MCF 10A (cell line): ENCODE measurements around the gene PPP1R14C. TPM values are rescaled to one million over a fixed set of nuclear protein-coding genes. Genes with fewer than 3 reads are reported as not detected.

ENCODE experiments used
- BruUV-seq: library from RNA; stranded (reverse); fragments of 400-500 nt; replicated peaks from 2 replicates; lab custom pipeline; 2021; lab: Mats Ljungman, UMichigan
- CTCF ChIA-PET: fragments of 300-600 bp; sonication (Branson Sonifier 250); formaldehyde crosslinking; extraction: SDS; loops from one replicate; lab custom pipeline; 2021; ENCODE audit warnings: antibody characterized with exemption, inconsistent platforms; lab: Yijun Ruan, JAX
- POLR2A ChIA-PET: fragments of 300-600, 350-650 bp; sonication (Branson Sonifier 250); formaldehyde crosslinking; extraction: SDS; loops from one replicate; lab custom pipeline; 2020; ENCODE audit warnings: antibody characterized with exemption, inconsistent platforms; lab: Yijun Ruan, JAX
- DNase-seq: peaks from one replicate; pipeline ENCODE4 v3.0.0-alpha.2; 2018; ENCODE audit not compliant: unreplicated experiment
- H3K27ac Mint-ChIP-seq: one replicate; pipeline ENCODE4 v1.8.0; 2022; ENCODE audit warnings: mild to moderate bottlenecking, low read depth, mixed read lengths; ENCODE audit not compliant: unreplicated experiment
- H3K27me3 Mint-ChIP-seq: one replicate; pipeline ENCODE4 v1.8.0; 2022; ENCODE audit warnings: mixed read lengths; ENCODE audit not compliant: insufficient read depth, unreplicated experiment
- H3K36me3 Mint-ChIP-seq: one replicate; pipeline ENCODE4 v1.8.0; 2022; ENCODE audit warnings: mild to moderate bottlenecking, moderate library complexity, mixed read lengths; ENCODE audit not compliant: insufficient read depth, unreplicated experiment
- H3K4me1 Mint-ChIP-seq: one replicate; pipeline ENCODE4 v1.8.0; 2022; ENCODE audit warnings: mixed read lengths; ENCODE audit not compliant: insufficient read depth, unreplicated experiment
- H3K4me3 Mint-ChIP-seq: one replicate; pipeline ENCODE4 v1.8.0; 2022; ENCODE audit warnings: mild to moderate bottlenecking, moderate library complexity, mixed read lengths; ENCODE audit not compliant: unreplicated experiment
- H3K9me3 Mint-ChIP-seq: one replicate; pipeline ENCODE4 v1.8.0; 2022; ENCODE audit warnings: mixed read lengths; ENCODE audit not compliant: unreplicated experiment
- intact Hi-C: fragments of 100-400 bp; cut with micrococcal nuclease; formaldehyde crosslinking; loops from 2 replicates; pipeline ENCODE4 v1.14.1; 2022
- total RNA-seq: library from RNA; stranded (reverse); gene quantifications from 2 replicates; pipeline ENCODE4 v1.2.3, GENCODE V29; 2022
- TF ChIP-seq, protein P1 (sequence below): fragments of 200-600 bp; IDR thresholded peaks from one replicate; pipeline ENCODE4 v1.8.0; 2022; ENCODE audit warnings: antibody characterized with exemption, mild to moderate bottlenecking; ENCODE audit not compliant: unreplicated experiment

The PPP1R14C gene
- total RNA-seq, 1 experiment from 2014 or later = 32.0 TPM

DNA sequence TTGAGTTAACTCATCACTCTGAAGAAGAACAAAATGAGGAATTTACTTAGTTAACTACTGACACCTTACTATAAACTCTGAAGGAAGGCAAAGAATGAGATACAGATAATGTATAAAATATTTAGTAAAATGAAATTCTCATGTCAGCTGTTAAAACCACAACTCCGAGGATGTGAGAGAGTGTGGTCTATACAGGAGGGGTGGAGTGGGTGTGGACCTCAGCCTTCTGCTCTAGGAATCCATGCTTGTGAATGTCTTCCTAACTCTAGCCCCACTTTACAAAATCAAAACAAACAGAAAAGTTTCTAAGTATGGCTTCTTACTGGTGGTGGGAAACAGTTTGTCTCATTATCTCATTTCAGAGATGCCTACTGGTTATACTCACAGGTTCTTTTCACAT is 14.2 kb downstream of the PPP1R14C start:
- DNase-seq = no peak
- Mint-ChIP-seq H3K4me3 (no peak overlapping the region), H3K36me3 (peaks cover 9% of the 10 kb centered on the region), H3K27ac (peak overlapping the region; percentile 66), H3K4me1 (peaks cover 37% of the 10 kb centered on the region), H3K27me3 (no peaks in the 10 kb centered on the region), H3K9me3 (no peaks in the 10 kb centered on the region)
- POLR2A ChIA-PET = interaction anchor here (0.7 to 6.7 kb wide), 12 partner anchors 8 to 140 kb away, joined by 3 to 140 read pairs (median 6); partner anchors contain the start of gene PPP1R14C
- no TSS peak for BruUV-seq
- TF ChIP-seq, protein P1, sequence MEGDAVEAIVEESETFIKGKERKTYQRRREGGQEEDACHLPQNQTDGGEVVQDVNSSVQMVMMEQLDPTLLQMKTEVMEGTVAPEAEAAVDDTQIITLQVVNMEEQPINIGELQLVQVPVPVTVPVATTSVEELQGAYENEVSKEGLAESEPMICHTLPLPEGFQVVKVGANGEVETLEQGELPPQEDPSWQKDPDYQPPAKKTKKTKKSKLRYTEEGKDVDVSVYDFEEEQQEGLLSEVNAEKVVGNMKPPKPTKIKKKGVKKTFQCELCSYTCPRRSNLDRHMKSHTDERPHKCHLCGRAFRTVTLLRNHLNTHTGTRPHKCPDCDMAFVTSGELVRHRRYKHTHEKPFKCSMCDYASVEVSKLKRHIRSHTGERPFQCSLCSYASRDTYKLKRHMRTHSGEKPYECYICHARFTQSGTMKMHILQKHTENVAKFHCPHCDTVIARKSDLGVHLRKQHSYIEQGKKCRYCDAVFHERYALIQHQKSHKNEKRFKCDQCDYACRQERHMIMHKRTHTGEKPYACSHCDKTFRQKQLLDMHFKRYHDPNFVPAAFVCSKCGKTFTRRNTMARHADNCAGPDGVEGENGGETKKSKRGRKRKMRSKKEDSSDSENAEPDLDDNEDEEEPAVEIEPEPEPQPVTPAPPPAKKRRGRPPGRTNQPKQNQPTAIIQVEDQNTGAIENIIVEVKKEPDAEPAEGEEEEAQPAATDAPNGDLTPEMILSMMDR = no peak
- CTCF ChIA-PET = interaction anchor here (0.6 to 1.0 kb wide), 3 partner anchors 12 to 1294 kb away, joined by 3 to 6 read pairs (median 4); no protein-coding TSS in a partner anchor
- intact Hi-C loops = no loop called here

DNA sequence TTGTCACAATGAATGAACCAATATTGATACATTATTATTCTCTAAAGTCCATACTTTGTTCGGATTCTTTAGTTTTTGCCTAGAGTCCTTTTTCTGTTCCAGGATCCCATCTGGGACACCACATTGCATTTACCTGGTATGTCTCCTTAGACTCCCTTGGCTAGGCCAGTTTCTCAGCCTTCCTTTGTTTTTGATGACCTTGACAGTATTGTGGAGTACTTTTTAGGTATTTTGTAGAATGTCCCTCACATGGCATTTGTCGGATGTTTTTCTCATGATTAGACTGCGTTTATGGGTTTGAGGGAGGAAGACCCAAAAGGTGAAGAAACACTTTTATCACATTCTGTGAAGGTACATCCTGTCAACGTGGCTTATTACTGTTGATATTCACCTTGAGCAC is 16.9 kb downstream of the PPP1R14C start:
- POLR2A ChIA-PET = no interaction called here
- CTCF ChIA-PET = no interaction called here
- DNase-seq = no peak
- BruUV-seq = no TSS peak
- TF ChIP-seq, protein P1 = no peak
- no peaks in the 10 kb centered on the region for H3K9me3 Mint-ChIP-seq
- peaks cover 9% of the 10 kb centered on the region for H3K36me3 Mint-ChIP-seq
- no peak overlapping the region for H3K27ac Mint-ChIP-seq
- H3K4me1 Mint-ChIP-seq = peaks cover 20% of the 10 kb centered on the region
- intact Hi-C loops = no loop called here
- H3K4me3 Mint-ChIP-seq = no peak overlapping the region
- no peaks in the 10 kb centered on the region for H3K27me3 Mint-ChIP-seq

DNA sequence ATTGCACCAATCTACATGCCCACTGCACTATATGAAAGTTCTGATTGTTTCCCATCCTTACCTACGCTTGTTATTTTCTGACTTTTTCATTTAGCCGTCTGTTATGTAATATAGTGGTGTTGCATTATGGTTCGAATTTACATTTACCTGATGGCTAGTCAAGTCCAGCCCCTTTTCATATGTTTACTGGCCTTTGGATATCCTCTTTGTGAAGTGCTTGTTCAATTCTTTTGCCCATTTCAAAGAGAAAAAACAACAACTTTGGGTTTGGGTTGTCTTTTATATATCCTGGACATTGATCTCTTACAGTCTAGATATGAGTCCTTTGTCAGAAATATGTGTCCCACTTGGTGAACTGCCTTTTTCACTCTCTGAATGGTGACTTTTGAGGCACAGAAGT is 21.1 kb downstream of the PPP1R14C start:
- no TSS peak for BruUV-seq
- Mint-ChIP-seq H3K4me3 (no peak overlapping the region), H3K9me3 (no peaks in the 10 kb centered on the region), H3K27ac (no peak overlapping the region), H3K36me3 (peaks cover 15% of the 10 kb centered on the region), H3K27me3 (no peaks in the 10 kb centered on the region), H3K4me1 (peaks cover 5% of the 10 kb centered on the region)
- ChIA-PET POLR2A (interaction anchor here (0.6 to 2.1 kb wide), 3 partner anchors 9 to 18 kb away, joined by 3 to 33 read pairs (median 30); no protein-coding TSS in a partner anchor), CTCF (interaction anchor here (0.6 kb wide), 1 partner anchor 13 kb away, joined by 3 read pairs; no protein-coding TSS in a partner anchor)
- intact Hi-C loops = no loop called here
- DNase-seq = no peak
- TF ChIP-seq, protein P1 = no peak

DNA sequence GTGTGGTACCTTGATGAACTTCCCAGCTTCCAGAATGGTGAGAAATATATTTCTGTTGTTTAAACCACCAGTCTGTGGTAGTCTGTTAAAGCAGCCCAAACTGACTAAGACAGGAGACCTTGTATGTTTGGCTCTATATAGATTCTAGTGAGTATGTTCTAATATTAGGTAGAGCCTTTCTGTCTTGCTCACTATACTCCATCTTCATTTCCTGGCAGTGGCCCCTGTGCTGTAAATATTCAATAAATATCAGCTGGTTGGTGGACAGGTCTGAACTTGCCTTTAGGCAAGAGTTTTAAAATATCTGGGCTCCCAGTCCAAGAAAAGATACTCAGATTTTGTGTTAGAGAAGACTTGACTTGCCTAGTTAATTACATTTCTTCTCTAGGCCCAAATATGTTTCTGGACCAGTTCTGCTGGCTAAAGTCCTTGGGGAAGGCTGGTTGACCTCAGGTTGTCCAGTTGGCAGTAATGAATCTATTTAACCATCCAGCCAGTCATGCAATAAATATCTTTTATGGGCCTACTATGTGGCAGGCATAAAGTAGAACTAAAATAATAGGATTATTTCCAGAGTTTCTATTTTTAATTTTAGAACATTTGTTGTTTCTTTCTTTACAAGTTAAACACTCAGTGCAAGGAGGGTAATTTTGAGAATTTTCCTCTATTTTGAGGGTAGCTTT is 22.3 kb downstream of the PPP1R14C start:
- ChIA-PET CTCF (interaction anchor here (0.8 kb wide), 1 partner anchor 11 kb away, joined by 3 read pairs; no protein-coding TSS in a partner anchor), POLR2A (interaction anchor here (0.7 to 2.2 kb wide), 8 partner anchors 10 to 107 kb away, joined by 3 to 33 read pairs (median 6); no protein-coding TSS in a partner anchor)
- Mint-ChIP-seq H3K27me3 (no peaks in the 10 kb centered on the region), H3K4me3 (no peak overlapping the region), H3K4me1 (peaks cover 15% of the 10 kb centered on the region), H3K27ac (peak overlapping the region; percentile 87), H3K36me3 (peaks cover 7% of the 10 kb centered on the region), H3K9me3 (no peaks in the 10 kb centered on the region)
- DNase-seq = peak; percentile 49
- TF ChIP-seq, protein P1 = no peak
- intact Hi-C loops = no loop called here
- BruUV-seq = no TSS peak
